Prostate gland (tissue), 2 donors: ENCODE measurements around the gene ATP6V0D1. TPM values are rescaled to one million over a fixed set of nuclear protein-coding genes. Genes with fewer than 3 reads are reported as not detected.
A peak's percentile ranks its signal among the peaks of the same experiment; 100 is the strongest.

Experiments used
- DNase-seq: peaks from one replicate; pipeline ENCODE4 v3.0.0-alpha.2; 2019; ENCODE audit warnings: low spot score
- H3K27ac ChIP-seq, 2 donors: fragments of 200-600 bp; sonication (generic); 2 replicates each; pipeline ENCODE4 v1.5.1; 2017 to 2019
- H3K27me3 ChIP-seq: fragments of 200-600 bp; sonication (generic); replicated peaks from 2 replicates; pipeline ENCODE4 v1.5.1; 2019; ENCODE audit not compliant: insufficient read depth
- H3K36me3 ChIP-seq, 2 donors: fragments of 200-600 bp; sonication (generic); 1 replicate in 1 of 2; 2 replicates in 1 of 2; pipeline versions ENCODE4 v1.5.1 to v1.8.1; 2017 to 2019
- H3K4me1 ChIP-seq: fragments of 200-600 bp; sonication (generic); replicated peaks from 2 replicates; pipeline ENCODE4 v1.5.1; 2019
- H3K4me3 ChIP-seq, 2 donors: fragments of 200-600 bp; sonication (generic); 2 replicates each; pipeline ENCODE4 v1.5.1; 2017 to 2019
- H3K9me3 ChIP-seq: fragments of 200-600 bp; sonication (generic); 2 replicates; pipeline ENCODE4 v1.5.1; 2017
- POLR2A ChIP-seq: fragments of 450-650 bp; IDR thresholded peaks from one replicate; pipeline ENCODE4 v1.6.1; 2016; ENCODE audit warnings: antibody characterized with exemption, mild to moderate bottlenecking
- POLR2AphosphoS5 ChIP-seq: sonication (generic); formaldehyde crosslinking; IDR thresholded peaks from one replicate; pipeline ENCODE4 v1.6.1; 2017; ENCODE audit warnings: antibody characterized with exemption
- WGBS: methylation state at CpG from one replicate; pipeline ENCODE4 v1.1.5; 2018; 5-methylcytosine and 5-hydroxymethylcytosine counted together
- intact Hi-C: fragments of 100-400 bp; cut with DNase I; formaldehyde crosslinking; loops from one replicate; pipeline ENCODE4 v1.14.2; 2022
- total RNA-seq, 2 donors: library from RNA; depleted of rRNA; stranded (reverse); fragments of >200 nt; gene quantifications; one replicate each; pipeline ENCODE4 v1.1.0, GENCODE V29; 2016
- TF ChIP-seq, protein P1 (sequence below), 4 experiments: fragments of 200-600 bp in 2 of 4; fragments of 450-650 bp in 2 of 4; sonication (generic) in 2 of 4; IDR thresholded peaks; 1 replicate in 3 of 4; 2 replicates in 1 of 4; pipeline ENCODE4 v1.5.1; 2016 to 2019; ENCODE audit warnings: antibody characterized with exemption in 4 of 4, mild to moderate bottlenecking in 2 of 4, moderate library complexity in 2 of 4

ATP6V0D1 gene
- total RNA-seq, 2 donors from 2014 or later, result 98.3 to 138 TPM

GRCh38 chr16:67456391-67457081 lies 24.4 kb downstream of the ATP6V0D1 start:
- H3K4me1 ChIP-seq, result peaks cover 64% of the 10 kb centered on the region
- intact Hi-C loops, result no loop called here

DNA sequence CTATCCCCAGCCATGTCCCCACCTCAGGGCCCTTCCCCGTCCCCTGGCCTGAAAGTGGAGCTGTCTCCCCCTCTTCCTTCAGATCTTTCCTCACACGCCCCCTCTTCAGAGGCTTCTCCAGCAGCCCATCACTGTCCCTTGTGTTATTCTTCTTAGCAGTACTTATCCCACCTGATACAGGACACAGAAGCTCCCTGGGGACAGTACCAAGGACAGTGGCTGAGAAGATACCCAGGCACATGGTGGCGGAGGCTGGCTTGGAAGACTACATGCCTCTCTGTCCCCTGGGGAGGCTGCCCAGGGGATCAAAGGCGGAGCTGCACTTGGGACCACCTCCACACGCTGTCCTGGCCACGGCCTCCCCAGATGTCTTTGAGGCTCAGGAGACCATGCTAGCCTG lies 26.1 kb downstream of the ATP6V0D1 start:
- no peaks in the 10 kb centered on the region for H3K27me3 ChIP-seq
- peak overlapping the region in 1 of 2 donors; percentile 86 for H3K27ac ChIP-seq
- H3K36me3 ChIP-seq, result no peaks in the 10 kb centered on the region
- 88% methylated on average over 6 of the region's 6 CpGs for WGBS
- intact Hi-C loops, result no loop called here
- H3K4me3 ChIP-seq, result no peak overlapping the region
- H3K4me1 ChIP-seq, result peaks cover 61% of the 10 kb centered on the region
- DNase-seq, result no peak
- TF ChIP-seq POLR2A, result no peak
- no peak for TF ChIP-seq POLR2AphosphoS5
- TF ChIP-seq, protein P1, sequence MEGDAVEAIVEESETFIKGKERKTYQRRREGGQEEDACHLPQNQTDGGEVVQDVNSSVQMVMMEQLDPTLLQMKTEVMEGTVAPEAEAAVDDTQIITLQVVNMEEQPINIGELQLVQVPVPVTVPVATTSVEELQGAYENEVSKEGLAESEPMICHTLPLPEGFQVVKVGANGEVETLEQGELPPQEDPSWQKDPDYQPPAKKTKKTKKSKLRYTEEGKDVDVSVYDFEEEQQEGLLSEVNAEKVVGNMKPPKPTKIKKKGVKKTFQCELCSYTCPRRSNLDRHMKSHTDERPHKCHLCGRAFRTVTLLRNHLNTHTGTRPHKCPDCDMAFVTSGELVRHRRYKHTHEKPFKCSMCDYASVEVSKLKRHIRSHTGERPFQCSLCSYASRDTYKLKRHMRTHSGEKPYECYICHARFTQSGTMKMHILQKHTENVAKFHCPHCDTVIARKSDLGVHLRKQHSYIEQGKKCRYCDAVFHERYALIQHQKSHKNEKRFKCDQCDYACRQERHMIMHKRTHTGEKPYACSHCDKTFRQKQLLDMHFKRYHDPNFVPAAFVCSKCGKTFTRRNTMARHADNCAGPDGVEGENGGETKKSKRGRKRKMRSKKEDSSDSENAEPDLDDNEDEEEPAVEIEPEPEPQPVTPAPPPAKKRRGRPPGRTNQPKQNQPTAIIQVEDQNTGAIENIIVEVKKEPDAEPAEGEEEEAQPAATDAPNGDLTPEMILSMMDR (IDR thresholded peaks at IDR 0.05), result no peak
- no peaks in the 10 kb centered on the region for H3K9me3 ChIP-seq

More at GRCh38 chr16:67456391-67457081, 24.4 kb downstream of the ATP6V0D1 start:
- TF ChIP-seq POLR2A, result no peak
- TF ChIP-seq POLR2AphosphoS5, result peak; percentile 82
- TF ChIP-seq, protein P1 (IDR thresholded peaks at IDR 0.05), result peak in 3 of 4 experiments; percentile 40 to 77 (median 65)
- Histone ChIP-seq H3K9me3 (no peaks in the 10 kb centered on the region), H3K36me3 (no peaks in the 10 kb centered on the region), H3K27ac (peak overlapping the region; percentile 91 to 92), H3K27me3 (no peaks in the 10 kb centered on the region), H3K4me3 (no peak overlapping the region)
- DNase-seq, result peak; percentile 82
- 21% methylated on average over 6 of the region's 6 CpGs for WGBS

DNA sequence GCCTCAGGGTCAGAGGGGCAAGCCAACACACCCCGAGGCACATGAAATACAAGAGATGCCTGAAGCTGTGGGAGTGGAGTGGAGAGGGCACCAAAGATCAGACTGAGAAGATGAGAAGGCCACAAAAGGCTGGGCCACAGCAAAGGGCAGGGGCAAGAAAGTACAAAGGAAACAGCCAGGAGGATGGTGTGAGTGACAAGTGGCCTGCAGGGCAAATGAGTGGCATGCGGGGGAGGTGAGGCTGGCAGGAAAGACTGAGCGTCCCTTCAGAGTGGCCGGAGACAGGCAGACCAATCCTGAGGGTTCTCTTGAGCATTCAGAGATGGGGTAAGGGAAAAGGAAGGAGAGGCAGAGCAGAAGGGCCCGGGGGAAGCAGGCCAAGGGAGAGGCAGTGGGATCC lies 26.9 kb downstream of the ATP6V0D1 start:
- intact Hi-C loops, result no loop called here
- 94% methylated on average over 5 of the region's 5 CpGs for WGBS
- Histone ChIP-seq H3K36me3 (no peaks in the 10 kb centered on the region), H3K9me3 (no peaks in the 10 kb centered on the region), H3K27me3 (no peaks in the 10 kb centered on the region), H3K27ac (peak overlapping the region; percentile 21 to 86), H3K4me3 (no peak overlapping the region), H3K4me1 (peaks cover 56% of the 10 kb centered on the region)
- DNase-seq, result no peak
- TF ChIP-seq, protein P1 (IDR thresholded peaks at IDR 0.05), result no peak
- TF ChIP-seq POLR2A, result no peak
- TF ChIP-seq POLR2AphosphoS5, result no peak

- 38% methylated on average over 2 of the region's 2 CpGs for WGBS
- Histone ChIP-seq H3K36me3 (no peaks in the 10 kb centered on the region), H3K4me3 (no peak overlapping the region), H3K27me3 (no peaks in the 10 kb centered on the region), H3K4me1 (peaks cover 36% of the 10 kb centered on the region), H3K27ac (peak overlapping the region; percentile 85 to 86), H3K9me3 (no peaks in the 10 kb centered on the region)
- TF ChIP-seq POLR2A, result no peak
- peak; percentile 90 for TF ChIP-seq POLR2AphosphoS5
- peak; percentile 80 for DNase-seq
- intact Hi-C loops, result no loop called here
These were observed 29.1 kb downstream of the ATP6V0D1 start for GRCh38 chr16:67451704-67452435.

DNA sequence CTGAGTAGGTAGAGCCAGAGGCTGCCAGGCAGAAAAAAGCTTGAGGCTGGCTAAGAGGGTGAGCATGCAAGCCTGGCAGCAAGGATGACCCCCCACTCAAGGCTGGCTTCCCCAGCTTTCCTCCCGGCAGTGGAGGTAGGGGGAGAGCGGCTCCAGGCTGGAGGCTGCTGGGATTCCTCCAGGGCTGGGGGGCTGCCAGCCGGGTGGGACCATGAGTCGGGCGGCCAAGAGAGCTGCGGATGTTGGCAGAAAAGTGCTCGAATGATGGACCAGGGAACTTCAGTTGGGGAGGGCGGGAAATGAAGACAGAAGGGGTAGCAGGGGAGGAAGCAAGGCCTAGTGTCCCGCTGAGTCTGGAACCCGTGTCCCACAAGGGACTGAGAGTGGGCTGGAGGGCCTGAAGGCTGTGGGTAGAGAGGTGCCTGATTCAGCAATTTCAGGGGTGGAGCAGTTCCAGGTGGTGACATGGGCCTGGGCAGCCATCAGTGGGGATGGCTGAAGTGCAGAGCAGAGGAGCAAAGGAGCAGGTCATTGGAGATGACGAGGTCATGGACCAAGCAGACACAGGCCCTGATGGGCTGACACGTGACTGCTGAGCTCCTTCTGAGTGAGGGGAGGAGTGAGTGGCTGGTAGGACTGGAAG lies 29.8 kb downstream of the ATP6V0D1 start:
- Histone ChIP-seq H3K27ac (peak overlapping the region; percentile 85 to 86), H3K4me3 (no peak overlapping the region), H3K27me3 (no peaks in the 10 kb centered on the region), H3K36me3 (no peaks in the 10 kb centered on the region), H3K4me1 (peaks cover 38% of the 10 kb centered on the region), H3K9me3 (no peaks in the 10 kb centered on the region)
- intact Hi-C loops, result no loop called here
- DNase-seq, result no peak
- TF ChIP-seq, protein P1 (IDR thresholded peaks at IDR 0.05), result no peak
- TF ChIP-seq POLR2A, result no peak
- no peak for TF ChIP-seq POLR2AphosphoS5
- 57% methylated on average over 12 of the region's 12 CpGs for WGBS
